Fibroblast of lung (primary cell): ENCODE measurements around the gene NUP210. TPM values are rescaled to one million over a fixed set of nuclear protein-coding genes. Genes with fewer than 3 reads are reported as not detected.

Source experiments
- DNase-seq, 2 donors: peaks; one replicate each; pipeline versions ENCODE4 v3.0.0 to v3.0.0-alpha.2; 2010; ENCODE audit warnings: low read depth in 2 of 2
- H2AFZ ChIP-seq: 2 replicates; pipeline ENCODE4 v1.5.1; 2012; ENCODE audit warnings: low read length, control low read depth, inconsistent platforms
- H3K27ac ChIP-seq: 2 replicates; pipeline ENCODE4 v1.5.1; 2011; ENCODE audit warnings: low read length, control low read depth; ENCODE audit not compliant: insufficient read depth
- H3K27me3 ChIP-seq: 2 replicates; pipeline ENCODE4 v1.5.1; 2011; ENCODE audit warnings: mild to moderate bottlenecking, low read length; ENCODE audit not compliant: control insufficient read depth, insufficient read depth
- H3K36me3 ChIP-seq: 2 replicates; pipeline ENCODE4 v1.5.1; 2011; ENCODE audit warnings: low read length; ENCODE audit not compliant: control insufficient read depth, insufficient read depth
- H3K4me1 ChIP-seq: 2 replicates; pipeline ENCODE4 v1.5.1; 2011; ENCODE audit warnings: low read length; ENCODE audit not compliant: control insufficient read depth, insufficient read depth; ENCODE audit errors: extremely low read depth
- H3K4me2 ChIP-seq: 2 replicates; pipeline ENCODE4 v1.5.1; 2011; ENCODE audit warnings: low read length, control low read depth; ENCODE audit not compliant: insufficient read depth; ENCODE audit errors: extremely low read depth
- H3K4me3 ChIP-seq, 4 experiments: fragments of 200-600 bp in 1 of 4; sonication (generic) in 1 of 4; replicated peaks in 1 of 4; 2 replicates each; pipeline ENCODE4 v1.5.1; 2011 to 2016; ENCODE audit warnings: low read length in 4 of 4, low read depth in 3 of 4, mild to moderate bottlenecking in 3 of 4, control low read depth in 2 of 4, inconsistent platforms in 1 of 4, mixed read lengths in 1 of 4; ENCODE audit not compliant: insufficient read depth in 1 of 4; ENCODE audit errors: control extremely low read depth in 1 of 4
- H3K79me2 ChIP-seq: 2 replicates; pipeline ENCODE4 v1.5.1; 2012; ENCODE audit warnings: mild to moderate bottlenecking, low read length, inconsistent platforms; ENCODE audit not compliant: control insufficient read depth, insufficient read depth
- H3K9ac ChIP-seq: 2 replicates; pipeline ENCODE4 v1.5.1; 2011; ENCODE audit warnings: mild to moderate bottlenecking, low read length, control low read depth; ENCODE audit not compliant: insufficient read depth
- H3K9me3 ChIP-seq: 2 replicates; pipeline ENCODE4 v1.5.1; 2012; ENCODE audit warnings: low read depth, low read length; ENCODE audit not compliant: control insufficient read depth, insufficient read depth
- H4K20me1 ChIP-seq: 2 replicates; pipeline ENCODE4 v1.5.1; 2011; ENCODE audit warnings: low read length; ENCODE audit not compliant: control insufficient read depth, insufficient read depth; ENCODE audit errors: extremely low read depth
- EZH2 ChIP-seq: IDR thresholded peaks from 2 replicates; pipeline ENCODE4 v1.5.1; 2012; ENCODE audit warnings: low read length, control low read depth, mild to moderate bottlenecking; ENCODE audit errors: missing control alignments
- polyA plus RNA-seq, 2 donors: library from polyadenylated mRNA; depleted of rRNA in 1 of 2; stranded (reverse) in 1 of 2; unstranded in 1 of 2; fragments of >200 nt; gene quantifications; 2 replicates each; pipeline ENCODE4 v1.2.1, GENCODE V29; 2011 to 2012; ENCODE audit warnings: missing spikeins in 1 of 2
- total RNA-seq: library from RNA; depleted of rRNA; stranded (reverse); fragments of >200 nt; gene quantifications from 2 replicates; pipeline ENCODE4 v1.2.1, GENCODE V29; 2014
- TF ChIP-seq, protein P1 (sequence below), 2 donors: IDR thresholded peaks in 1 of 2; conservative IDR thresholded peaks in 1 of 2; 1 replicate in 1 of 2; 2 replicates in 1 of 2; pipeline ENCODE4 v1.5.1; 2011 to 2012; ENCODE audit warnings: low read length in 2 of 2, control low read depth in 1 of 2, inconsistent platforms in 1 of 2, low read depth in 1 of 2, mild to moderate bottlenecking in 1 of 2

The NUP210 gene
- total and polyA plus RNA-seq, 2 donors (not counting 1 experiment from before 2014, with no cell fraction given), result 0.09 to 0.33 TPM

DNA sequence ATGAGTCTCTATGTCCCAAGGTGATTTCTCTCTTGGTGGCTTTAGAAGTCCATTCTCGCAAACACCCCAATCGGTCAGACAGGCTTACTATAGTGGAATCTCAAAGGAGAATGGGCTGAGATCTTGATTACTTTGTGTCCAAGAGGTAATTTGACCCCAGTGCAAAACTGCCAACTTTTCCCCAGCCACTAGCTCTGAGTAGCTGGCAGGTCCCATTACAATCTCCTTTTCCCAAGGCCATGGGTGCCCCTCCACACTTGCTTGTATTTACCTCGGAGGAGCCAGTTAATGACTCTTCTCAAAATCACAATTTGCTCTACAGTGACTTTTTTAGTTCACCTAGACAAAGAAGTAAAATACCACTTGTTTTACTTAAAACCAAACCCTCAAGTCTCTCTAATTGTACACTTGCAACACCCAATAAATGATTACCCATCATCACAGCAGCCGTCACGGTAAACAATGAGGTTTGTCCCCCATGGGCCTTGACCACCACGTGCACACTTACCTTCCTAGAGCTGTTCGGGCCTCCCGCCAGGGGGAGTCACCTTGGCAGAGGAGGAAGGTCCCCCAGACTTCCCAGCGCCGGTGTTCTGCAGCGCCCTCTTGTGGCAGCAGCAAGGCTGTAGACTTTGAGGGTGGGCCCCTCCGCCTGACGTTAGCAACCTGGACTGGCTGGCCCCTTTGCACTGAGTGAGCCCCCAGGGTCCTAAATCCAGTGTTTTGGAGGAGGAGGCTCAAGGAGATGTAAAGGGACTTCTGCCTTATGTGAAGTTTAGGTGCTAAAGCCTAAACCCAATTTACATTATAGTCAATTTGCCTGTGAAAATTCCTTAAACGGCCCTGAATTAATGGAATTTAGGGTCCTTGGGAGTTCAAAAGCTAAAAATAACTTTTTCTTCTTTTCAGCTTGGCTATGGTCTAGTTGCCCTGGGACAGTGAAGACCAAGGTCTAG is 41.3 kb upstream of the NUP210 start:
- Histone ChIP-seq H3K4me2 (no peak overlapping the region), H3K4me3 (no peak overlapping the region), H3K4me1 (no peaks in the 10 kb centered on the region), H3K27me3 (peaks cover 3% of the 10 kb centered on the region), H3K9me3 (no peaks in the 10 kb centered on the region), H3K79me2 (no peaks in the 10 kb centered on the region), H3K9ac (no peak overlapping the region), H2AFZ (no peak overlapping the region), H3K27ac (no peak overlapping the region), H4K20me1 (no peaks in the 10 kb centered on the region), H3K36me3 (no peaks in the 10 kb centered on the region)
- TF ChIP-seq, protein P1, sequence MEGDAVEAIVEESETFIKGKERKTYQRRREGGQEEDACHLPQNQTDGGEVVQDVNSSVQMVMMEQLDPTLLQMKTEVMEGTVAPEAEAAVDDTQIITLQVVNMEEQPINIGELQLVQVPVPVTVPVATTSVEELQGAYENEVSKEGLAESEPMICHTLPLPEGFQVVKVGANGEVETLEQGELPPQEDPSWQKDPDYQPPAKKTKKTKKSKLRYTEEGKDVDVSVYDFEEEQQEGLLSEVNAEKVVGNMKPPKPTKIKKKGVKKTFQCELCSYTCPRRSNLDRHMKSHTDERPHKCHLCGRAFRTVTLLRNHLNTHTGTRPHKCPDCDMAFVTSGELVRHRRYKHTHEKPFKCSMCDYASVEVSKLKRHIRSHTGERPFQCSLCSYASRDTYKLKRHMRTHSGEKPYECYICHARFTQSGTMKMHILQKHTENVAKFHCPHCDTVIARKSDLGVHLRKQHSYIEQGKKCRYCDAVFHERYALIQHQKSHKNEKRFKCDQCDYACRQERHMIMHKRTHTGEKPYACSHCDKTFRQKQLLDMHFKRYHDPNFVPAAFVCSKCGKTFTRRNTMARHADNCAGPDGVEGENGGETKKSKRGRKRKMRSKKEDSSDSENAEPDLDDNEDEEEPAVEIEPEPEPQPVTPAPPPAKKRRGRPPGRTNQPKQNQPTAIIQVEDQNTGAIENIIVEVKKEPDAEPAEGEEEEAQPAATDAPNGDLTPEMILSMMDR (conservative IDR thresholded peaks at IDR 0.05 in 1 of 2, IDR thresholded peaks at IDR 0.05 in 1 of 2; ENCODE audit: low read depth in 1 of 2, low read length in 2 of 2), result peak; percentile 25 to 58
- TF ChIP-seq EZH2, result no peak
- DNase-seq, result peak; percentile 27 to 37

DNA sequence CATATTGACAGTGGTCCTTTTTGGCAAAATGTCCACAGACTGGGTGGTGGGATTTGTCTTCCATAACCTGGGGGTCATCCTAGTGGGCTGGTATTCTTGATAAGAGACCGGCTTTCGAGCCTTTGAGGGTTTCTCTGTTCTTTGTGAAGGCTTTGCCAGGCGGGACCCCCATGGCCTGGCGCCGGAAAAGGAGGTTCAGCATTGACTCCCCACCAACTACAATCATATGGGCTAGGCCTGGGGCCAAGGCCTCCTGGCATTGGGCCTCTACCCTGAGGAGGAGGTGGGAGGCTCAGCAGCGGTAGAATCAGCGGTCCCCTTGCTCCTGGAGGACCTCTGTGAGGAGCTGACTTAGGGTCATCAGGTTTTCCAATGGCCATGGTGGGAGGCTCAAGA is 40.2 kb upstream of the NUP210 start:
- H3K9ac ChIP-seq, result no peak overlapping the region
- no peaks in the 10 kb centered on the region for H3K9me3 ChIP-seq
- H3K27me3 ChIP-seq, result peaks cover 3% of the 10 kb centered on the region
- H3K79me2 ChIP-seq, result no peaks in the 10 kb centered on the region
- H3K36me3 ChIP-seq, result no peaks in the 10 kb centered on the region
- no peak overlapping the region for H3K4me3 ChIP-seq
- TF ChIP-seq, protein P1 (conservative IDR thresholded peaks at IDR 0.05 in 1 of 2, IDR thresholded peaks at IDR 0.05 in 1 of 2; ENCODE audit: low read depth in 1 of 2, low read length in 2 of 2), result no peak
- TF ChIP-seq EZH2, result no peak
- H3K4me2 ChIP-seq, result no peak overlapping the region
- H3K27ac ChIP-seq, result no peak overlapping the region
- H3K4me1 ChIP-seq, result no peaks in the 10 kb centered on the region
- H2AFZ ChIP-seq, result no peak overlapping the region
- DNase-seq, result no peak
- no peaks in the 10 kb centered on the region for H4K20me1 ChIP-seq

DNA sequence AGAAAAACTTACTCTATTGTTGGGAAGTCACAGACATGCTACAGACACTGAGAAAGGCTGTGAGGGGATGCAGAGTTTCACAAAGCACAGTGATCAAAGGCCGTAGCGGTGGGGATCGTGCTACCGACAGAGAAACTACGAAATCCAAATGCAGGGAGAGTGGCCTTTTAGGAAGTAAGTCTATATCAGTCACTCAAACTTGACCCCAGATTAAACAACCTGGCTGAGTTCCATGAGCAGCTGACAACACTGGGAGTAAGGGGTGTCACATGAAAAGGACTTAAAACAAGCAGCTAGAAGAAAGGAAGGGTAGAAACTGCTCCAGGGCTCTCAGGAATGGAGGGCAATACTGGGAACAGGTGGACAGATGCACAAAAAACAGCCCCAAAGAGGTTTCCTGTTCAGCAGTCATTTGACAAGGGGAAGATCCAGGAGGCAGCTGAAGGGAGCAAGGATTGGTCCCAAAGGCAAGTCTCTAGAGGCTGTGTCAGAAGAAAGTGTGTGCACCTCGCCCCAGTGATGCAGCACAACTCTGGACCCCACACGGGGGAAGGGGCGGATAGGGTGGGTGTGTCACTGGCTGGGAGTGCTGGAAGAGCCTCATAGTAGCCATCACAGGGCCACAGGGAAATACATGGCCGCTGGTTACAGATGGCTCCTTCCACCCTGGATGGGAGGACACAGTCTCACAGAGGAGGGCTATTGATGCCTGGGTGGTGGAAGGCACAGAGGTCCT is 39.7 kb upstream of the NUP210 start:
- TF ChIP-seq, protein P1 (conservative IDR thresholded peaks at IDR 0.05 in 1 of 2, IDR thresholded peaks at IDR 0.05 in 1 of 2; ENCODE audit: low read depth in 1 of 2, low read length in 2 of 2), result no peak
- TF ChIP-seq EZH2, result no peak
- H4K20me1 ChIP-seq, result no peaks in the 10 kb centered on the region
- H3K27me3 ChIP-seq, result peaks cover 3% of the 10 kb centered on the region
- H3K79me2 ChIP-seq, result no peaks in the 10 kb centered on the region
- H3K9ac ChIP-seq, result no peak overlapping the region
- H3K36me3 ChIP-seq, result no peaks in the 10 kb centered on the region
- DNase-seq, result no peak
- no peaks in the 10 kb centered on the region for H3K4me1 ChIP-seq
- H2AFZ ChIP-seq, result no peak overlapping the region
- no peak overlapping the region for H3K4me3 ChIP-seq
- H3K27ac ChIP-seq, result no peak overlapping the region
- H3K9me3 ChIP-seq, result no peaks in the 10 kb centered on the region
- H3K4me2 ChIP-seq, result no peak overlapping the region
